Upper lobe of left lung (tissue), 4 donors: ENCODE data around the gene SLC5A1.

ENCODE experiments used
- CTCF ChIP-seq, 6 experiments: fragments of 450-650 bp in 4 of 6; fragments of 200-600 bp in 2 of 6; sonication (generic) in 2 of 6; IDR thresholded peaks; one replicate each; pipeline ENCODE4 v1.5.1; 2016 to 2019; ENCODE audit warnings: antibody characterized with exemption in 6 of 6
- POLR2A ChIP-seq, 4 donors: fragments of 450-650 bp; IDR thresholded peaks; one replicate each; pipeline ENCODE4 v1.5.1; 2016 to 2017; ENCODE audit warnings: antibody characterized with exemption in 4 of 4, mild to moderate bottlenecking in 2 of 4

DNA sequence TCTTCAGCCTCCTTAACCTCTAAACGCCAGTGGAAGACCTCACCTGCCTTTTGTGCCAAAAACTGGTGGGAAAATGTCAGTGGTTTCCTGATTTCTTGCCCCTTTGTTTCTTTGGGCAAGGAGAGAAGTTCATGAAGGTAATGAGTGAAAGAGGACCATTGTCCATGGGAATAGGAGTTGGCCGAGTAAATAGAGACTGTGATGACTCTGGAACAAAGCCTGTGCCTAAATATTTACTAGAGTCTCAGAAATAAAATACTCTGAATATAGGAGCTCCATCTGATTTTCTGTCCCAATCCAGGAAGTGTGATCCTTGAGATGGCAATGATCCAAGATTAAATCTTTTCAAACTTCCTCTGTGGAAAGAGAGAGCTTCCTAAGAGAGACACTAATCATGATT lies 12.0 kb downstream of the SLC5A1 start:
- TF ChIP-seq POLR2A (IDR thresholded peaks at IDR 0.05) (no peak), CTCF (IDR thresholded peaks at IDR 0.05) (no peak)
